Cardiac muscle cell (in vitro differentiated cells and primary cell): ENCODE data around the gene FGF12. TPM values are rescaled to one million over a fixed set of nuclear protein-coding genes. Genes with fewer than 3 reads are reported as not detected.
"Not testable (repeated sequence)": the region's sequence is repeated elsewhere in the genome, so short reads cannot be mapped to it uniquely, and the experiment has no call there.

Experiments
- DNase-seq, 2 donors: peaks; one replicate each; pipeline versions ENCODE4 v3.0.0 to v3.0.0-alpha.2; 2010 to 2017; ENCODE audit warnings: low read depth in 1 of 2, low spot score in 1 of 2
- H3K27ac ChIP-seq: fragments of 200-600 bp; sonication (generic); 2 replicates; pipeline ENCODE4 v1.5.1; 2016
- H3K27me3 ChIP-seq: fragments of 200-600 bp; sonication (generic); 2 replicates; pipeline ENCODE4 v1.6.0; 2016; ENCODE audit warnings: control low read depth
- H3K36me3 ChIP-seq: fragments of 200-600 bp; sonication (generic); 2 replicates; pipeline ENCODE4 v1.5.1; 2016; ENCODE audit warnings: control low read depth
- H3K4me1 ChIP-seq: fragments of 200-600 bp; sonication (generic); 2 replicates; pipeline ENCODE4 v1.8.1; 2017; ENCODE audit warnings: low read depth, mild to moderate bottlenecking, mixed run types
- H3K4me3 ChIP-seq: fragments of 200-600 bp; sonication (generic); 2 replicates; pipeline ENCODE4 v1.5.1; 2016; ENCODE audit warnings: mild to moderate bottlenecking
- H3K9me3 ChIP-seq: fragments of 200-600 bp; sonication (generic); 2 replicates; pipeline ENCODE4 v1.5.1; 2017; ENCODE audit warnings: low read depth, mild to moderate bottlenecking, control low read depth
- polyA plus RNA-seq: library from polyadenylated mRNA; unstranded; fragments of >200 nt; fragmentation: Nextera tagmentation; extraction: Ambion mirVana; gene quantifications from 2 replicates; pipeline ENCODE4 v1.2.1, GENCODE V29; 2016
- total RNA-seq: library from RNA; depleted of rRNA; stranded (reverse); fragments of >200 nt; gene quantifications from 2 replicates; pipeline ENCODE4 v1.2.3, GENCODE V29; 2016
- TF ChIP-seq, protein P1 (sequence below): IDR thresholded peaks from 2 replicates; pipeline ENCODE4 v1.5.1; 2012; ENCODE audit warnings: low read depth, mild to moderate bottlenecking, low read length

The FGF12 gene
- 1.1 and 1.2 TPM in 2 replicates for total RNA-seq
- polyA plus RNA-seq = 1.5 and 1.7 TPM in 2 replicates

DNA sequence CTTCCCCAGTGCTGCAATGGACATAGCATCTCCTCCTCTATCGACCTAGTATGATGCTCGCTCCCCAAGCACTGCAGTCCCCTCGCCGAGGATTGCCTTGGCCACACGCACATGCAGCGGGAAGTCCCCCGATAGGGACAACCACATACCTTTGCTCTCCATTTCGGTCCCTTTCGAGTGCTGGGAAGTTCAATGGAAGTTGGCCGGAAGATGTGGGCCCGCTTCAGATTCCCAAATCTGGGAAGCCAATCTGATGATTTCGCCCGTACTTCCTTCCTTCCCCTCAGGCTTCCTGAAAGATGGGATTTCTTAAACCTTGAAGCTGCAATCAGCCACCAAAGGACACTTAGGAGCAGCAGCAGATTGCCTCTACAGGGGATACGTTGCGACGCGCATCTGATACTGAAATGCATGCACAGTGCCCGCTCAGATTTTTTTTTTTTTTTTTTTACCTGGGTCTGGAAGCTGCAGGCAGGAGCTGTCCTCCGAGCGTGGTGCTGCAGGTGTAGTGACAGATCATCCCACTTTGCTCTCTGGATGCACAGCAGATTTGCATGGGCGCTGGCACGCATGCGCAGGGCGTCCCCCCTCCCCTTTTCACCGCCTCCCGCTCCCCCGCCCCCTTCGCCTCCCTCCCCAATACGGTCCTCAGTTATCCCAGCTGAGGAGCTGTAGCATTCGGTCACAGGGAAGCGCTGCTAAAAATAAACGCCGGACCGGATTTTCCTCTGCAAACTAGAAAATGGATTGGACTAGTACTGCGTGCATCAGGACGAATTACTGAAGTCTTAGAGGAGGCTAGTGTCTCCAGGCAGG is at the start of gene FGF12:
Gene FGF12, minus strand, starts transcription at position 510 of the 816 bp plus-strand sequence.
- TF ChIP-seq, protein P1, sequence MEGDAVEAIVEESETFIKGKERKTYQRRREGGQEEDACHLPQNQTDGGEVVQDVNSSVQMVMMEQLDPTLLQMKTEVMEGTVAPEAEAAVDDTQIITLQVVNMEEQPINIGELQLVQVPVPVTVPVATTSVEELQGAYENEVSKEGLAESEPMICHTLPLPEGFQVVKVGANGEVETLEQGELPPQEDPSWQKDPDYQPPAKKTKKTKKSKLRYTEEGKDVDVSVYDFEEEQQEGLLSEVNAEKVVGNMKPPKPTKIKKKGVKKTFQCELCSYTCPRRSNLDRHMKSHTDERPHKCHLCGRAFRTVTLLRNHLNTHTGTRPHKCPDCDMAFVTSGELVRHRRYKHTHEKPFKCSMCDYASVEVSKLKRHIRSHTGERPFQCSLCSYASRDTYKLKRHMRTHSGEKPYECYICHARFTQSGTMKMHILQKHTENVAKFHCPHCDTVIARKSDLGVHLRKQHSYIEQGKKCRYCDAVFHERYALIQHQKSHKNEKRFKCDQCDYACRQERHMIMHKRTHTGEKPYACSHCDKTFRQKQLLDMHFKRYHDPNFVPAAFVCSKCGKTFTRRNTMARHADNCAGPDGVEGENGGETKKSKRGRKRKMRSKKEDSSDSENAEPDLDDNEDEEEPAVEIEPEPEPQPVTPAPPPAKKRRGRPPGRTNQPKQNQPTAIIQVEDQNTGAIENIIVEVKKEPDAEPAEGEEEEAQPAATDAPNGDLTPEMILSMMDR = no peak
- peak; percentile 23 to 89 for DNase-seq

DNA sequence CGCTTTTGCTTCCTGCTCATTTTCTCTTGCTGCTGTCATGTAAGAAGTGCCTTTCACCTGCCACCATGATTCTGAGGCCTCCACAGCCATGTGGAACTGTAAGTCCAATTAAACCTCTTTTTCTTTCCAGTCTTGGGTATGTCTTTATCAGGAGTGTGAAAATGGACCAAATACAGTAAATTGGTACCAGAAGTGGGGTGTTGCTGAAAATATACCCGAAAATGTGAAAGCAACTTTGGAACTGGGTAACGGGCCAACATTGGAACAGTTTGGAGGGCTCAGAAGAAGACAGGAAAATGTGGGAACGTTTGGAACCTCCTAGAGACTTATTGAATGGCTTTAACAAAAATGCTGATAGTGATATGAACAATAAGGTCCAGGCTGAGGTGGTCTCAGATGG is 47.0 kb upstream of the FGF12 start:
- H3K4me1 ChIP-seq, H3K4me3 ChIP-seq, H3K9me3 ChIP-seq, H3K36me3 ChIP-seq, H3K27ac ChIP-seq, DNase-seq, H3K27me3 ChIP-seq: not testable (repeated sequence)

More for the DNA sequence above, at the start of gene FGF12:
- H3K4me3 ChIP-seq = peak within 1 kb of the TSS; percentile 1
- no peaks in the 10 kb centered on the region for H3K4me1 ChIP-seq
- H3K36me3 ChIP-seq = no peaks in the 10 kb centered on the region
- no peak within 1 kb of the TSS for H3K27ac ChIP-seq
- peaks cover 22% of the 10 kb centered on the region for H3K27me3 ChIP-seq
- no peaks in the 10 kb centered on the region for H3K9me3 ChIP-seq

DNA sequence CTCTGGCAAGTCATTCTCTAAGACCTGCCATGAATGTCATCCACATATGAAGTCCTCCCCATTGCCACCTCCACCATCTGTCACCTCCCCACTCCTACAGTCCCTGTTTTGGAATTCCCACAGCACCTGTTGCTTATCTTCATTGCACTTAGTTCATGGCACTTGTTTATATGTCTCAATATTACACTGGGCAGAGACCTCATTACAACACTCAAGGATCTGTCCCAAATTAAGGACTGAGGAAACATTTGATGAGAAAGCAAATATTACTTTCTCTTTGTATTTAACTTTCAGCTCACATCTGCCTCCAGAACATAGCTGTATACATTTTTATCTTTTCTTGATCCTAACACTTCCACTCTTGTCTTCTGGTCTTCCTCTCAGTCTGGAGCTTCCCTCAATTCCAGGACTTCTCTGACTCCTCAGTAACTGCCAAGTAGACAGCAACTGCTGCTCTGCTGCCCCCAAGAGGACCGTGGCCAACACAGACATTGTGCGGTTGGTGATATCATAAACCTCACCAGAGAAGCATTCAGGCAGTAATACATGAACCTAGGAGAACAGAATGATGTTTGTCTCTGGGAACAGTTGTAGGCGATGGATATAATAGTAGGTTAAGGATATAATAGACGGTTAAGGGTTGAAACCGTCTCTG is 45.0 kb upstream of the FGF12 start:
- H3K27ac ChIP-seq = no peak overlapping the region
- H3K4me1 ChIP-seq = no peaks in the 10 kb centered on the region
- no peaks in the 10 kb centered on the region for H3K27me3 ChIP-seq
- H3K9me3 ChIP-seq = no peaks in the 10 kb centered on the region
- no peak overlapping the region for H3K4me3 ChIP-seq
- TF ChIP-seq, protein P1 = peak; percentile 44
- H3K36me3 ChIP-seq = no peaks in the 10 kb centered on the region
- peak; percentile 34 to 50 for DNase-seq

DNA sequence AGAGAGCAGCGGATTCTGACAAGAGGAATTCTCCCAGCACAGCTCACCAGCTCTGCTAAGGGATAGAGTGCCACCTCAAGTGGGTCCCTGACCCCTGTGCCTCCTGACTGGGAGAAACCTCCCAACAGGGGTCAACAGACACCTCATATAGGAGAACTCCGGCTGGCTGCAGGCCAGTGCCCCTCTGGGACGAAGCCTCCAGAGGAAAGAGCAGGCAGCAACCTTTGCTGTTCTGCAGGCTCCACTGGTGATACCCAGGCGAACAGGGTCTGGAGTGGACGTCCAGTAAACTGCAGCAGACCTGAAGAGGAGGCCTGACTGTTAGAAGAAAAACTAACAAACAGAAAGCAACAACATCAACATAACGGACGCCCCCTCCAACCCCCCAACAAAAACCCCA is 31.3 kb upstream of the FGF12 start:
- TF ChIP-seq, protein P1 = no peak
- Histone ChIP-seq H3K36me3 (no peaks in the 10 kb centered on the region), H3K27ac (no peak overlapping the region), H3K4me3 (no peak overlapping the region), H3K27me3 (no peaks in the 10 kb centered on the region), H3K4me1 (no peaks in the 10 kb centered on the region), H3K9me3 (no peaks in the 10 kb centered on the region)
- no peak for DNase-seq

DNA sequence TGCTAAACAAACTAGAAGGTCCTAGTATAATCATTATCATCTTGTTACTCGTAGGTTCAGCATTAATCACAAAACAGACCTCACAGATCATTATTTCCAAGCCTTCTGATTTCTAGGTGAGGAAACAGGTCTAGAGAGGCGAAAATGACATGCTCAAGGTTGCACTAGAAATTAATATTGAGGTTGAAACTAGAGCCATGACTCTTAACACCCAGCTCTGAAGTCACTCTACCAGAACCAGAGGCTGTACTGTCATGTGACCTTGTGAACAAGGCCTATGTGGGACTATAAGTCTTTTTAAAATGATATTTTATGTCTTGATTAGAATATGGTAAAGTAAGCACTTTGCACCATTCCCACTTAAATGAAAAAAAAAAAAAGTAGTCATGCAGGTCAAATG is 23.8 kb upstream of the FGF12 start:
- Histone ChIP-seq H3K4me3 (no peak overlapping the region), H3K4me1 (no peaks in the 10 kb centered on the region), H3K36me3 (no peaks in the 10 kb centered on the region), H3K27me3 (no peaks in the 10 kb centered on the region), H3K27ac (no peak overlapping the region), H3K9me3 (no peaks in the 10 kb centered on the region)
- TF ChIP-seq, protein P1 = no peak
- DNase-seq = no peak

DNA sequence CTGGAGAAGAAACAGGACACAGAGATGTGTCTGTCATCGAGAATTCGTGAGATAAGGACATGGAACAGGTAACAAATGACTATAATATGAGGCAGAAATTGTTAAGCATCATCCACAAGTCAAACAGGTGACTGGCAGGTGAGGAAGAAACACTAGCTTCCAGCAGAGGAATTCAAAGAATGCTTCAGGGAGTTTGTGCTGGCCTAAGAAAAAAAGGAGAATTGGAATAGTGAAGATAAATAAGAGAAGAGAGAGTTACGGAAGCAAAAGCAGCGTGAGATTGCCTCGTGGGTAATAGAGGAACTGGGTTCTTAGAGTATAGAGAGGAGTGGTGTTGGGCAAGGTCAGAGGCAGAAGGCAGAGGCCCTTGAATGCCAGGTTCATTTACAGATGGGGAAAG is 22.9 kb upstream of the FGF12 start:
- Histone ChIP-seq H3K27ac (no peak overlapping the region), H3K4me3 (no peak overlapping the region), H3K36me3 (no peaks in the 10 kb centered on the region), H3K4me1 (no peaks in the 10 kb centered on the region), H3K9me3 (no peaks in the 10 kb centered on the region), H3K27me3 (no peaks in the 10 kb centered on the region)
- DNase-seq = no peak
- TF ChIP-seq, protein P1 = no peak
